CD4-positive, alpha-beta memory T cell (primary cell): ENCODE data around the gene GSX1. TPM values are rescaled to one million over a fixed set of nuclear protein-coding genes. Genes with fewer than 3 reads are reported as not detected.
"Not testable (repeated sequence)": the region's sequence is repeated elsewhere in the genome, so short reads cannot be mapped to it uniquely, and the experiment has no call there.

Experiments used
- CTCF ChIA-PET: fragments of 350-600 bp; sonication (Branson Sonifier 250); formaldehyde crosslinking; loops from one replicate; lab custom pipeline; 2021; ENCODE audit warnings: inconsistent platforms; ENCODE audit not compliant: partially characterized antibody; lab: Charles Lee
- POLR2A ChIA-PET: fragments of 350-600 bp; sonication (Branson Sonifier 250); formaldehyde crosslinking; loops from one replicate; lab custom pipeline; 2021; ENCODE audit not compliant: partially characterized antibody; lab: Charles Lee
- DNase-seq, 5 donors: peaks; one replicate each; pipeline versions ENCODE4 v3.0.0 to v3.0.0-alpha.2; 2020 to 2022; ENCODE audit warnings: mixed read lengths in 1 of 5
- H3K27ac ChIP-seq: one replicate; pipeline ENCODE4 v1.7.0; 2013; ENCODE audit warnings: low read depth, low read length
- H3K27me3 ChIP-seq: 2 replicates; pipeline ENCODE4 v1.7.0; 2013; ENCODE audit warnings: mild to moderate bottlenecking, low read length, moderate library complexity; ENCODE audit not compliant: insufficient read depth
- H3K36me3 ChIP-seq: 2 replicates; pipeline ENCODE4 v1.7.0; 2013; ENCODE audit warnings: mild to moderate bottlenecking, low read length, moderate library complexity; ENCODE audit not compliant: insufficient read depth
- H3K4me1 ChIP-seq: 2 replicates; pipeline ENCODE4 v1.7.0; 2013; ENCODE audit warnings: mild to moderate bottlenecking, low read length, moderate library complexity; ENCODE audit not compliant: insufficient read depth
- H3K4me3 ChIP-seq, 2 donors: one replicate each; pipeline ENCODE4 v1.7.0; 2013; ENCODE audit warnings: low read length in 2 of 2, mild to moderate bottlenecking in 1 of 2
- H3K9me3 ChIP-seq, 2 donors: one replicate each; pipeline ENCODE4 v1.7.0; 2013; ENCODE audit warnings: low read length in 2 of 2, control low read depth in 1 of 2; ENCODE audit not compliant: control insufficient read depth in 1 of 2
- H3K27ac Mint-ChIP-seq, 7 donors: one replicate each; pipeline ENCODE4 v1.8.0; 2020 to 2021; ENCODE audit warnings: mixed read lengths in 7 of 7, mild to moderate bottlenecking in 6 of 7, inconsistent platforms in 3 of 7, moderate library complexity in 3 of 7
- H3K27me3 Mint-ChIP-seq, 2 donors: one replicate each; pipeline ENCODE4 v1.8.0; 2020 to 2021; ENCODE audit warnings: mixed read lengths in 2 of 2
- H3K36me3 Mint-ChIP-seq, 2 donors: one replicate each; pipeline ENCODE4 v1.8.0; 2020 to 2021; ENCODE audit warnings: mixed read lengths in 2 of 2, inconsistent platforms in 1 of 2, mild to moderate bottlenecking in 1 of 2
- H3K4me1 Mint-ChIP-seq, 4 donors: one replicate each; pipeline ENCODE4 v1.8.0; 2020 to 2021; ENCODE audit warnings: mixed read lengths in 4 of 4, mild to moderate bottlenecking in 1 of 4
- H3K4me3 Mint-ChIP-seq, 8 donors: one replicate each; pipeline ENCODE4 v1.8.0; 2020 to 2021; ENCODE audit warnings: mixed read lengths in 8 of 8, mild to moderate bottlenecking in 7 of 8, moderate library complexity in 6 of 8, inconsistent platforms in 3 of 8
- H3K9me3 Mint-ChIP-seq, 8 donors: one replicate each; pipeline ENCODE4 v1.8.0; 2020 to 2021; ENCODE audit warnings: mixed read lengths in 8 of 8, mild to moderate bottlenecking in 5 of 8, inconsistent platforms in 3 of 8, moderate library complexity in 1 of 8
- intact Hi-C: fragments of 100-400 bp; cut with micrococcal nuclease; formaldehyde crosslinking; loops from one replicate; pipeline ENCODE4 v1.15.1; 2023
- polyA plus RNA-seq, 2 donors: library from polyadenylated mRNA; unstranded; fragments of 300-500 nt; fragmentation: Illumina TruSeq; gene quantifications; one replicate each; pipeline ENCODE4 v1.2.3, GENCODE V29; 2021
- total RNA-seq, 2 experiments: library from RNA; stranded (reverse); gene quantifications; one replicate each; pipeline ENCODE4 v1.2.3, GENCODE V29; 2021

The GSX1 gene
- total and polyA plus RNA-seq, 4 experiments from 2014 or later = not detected

DNA sequence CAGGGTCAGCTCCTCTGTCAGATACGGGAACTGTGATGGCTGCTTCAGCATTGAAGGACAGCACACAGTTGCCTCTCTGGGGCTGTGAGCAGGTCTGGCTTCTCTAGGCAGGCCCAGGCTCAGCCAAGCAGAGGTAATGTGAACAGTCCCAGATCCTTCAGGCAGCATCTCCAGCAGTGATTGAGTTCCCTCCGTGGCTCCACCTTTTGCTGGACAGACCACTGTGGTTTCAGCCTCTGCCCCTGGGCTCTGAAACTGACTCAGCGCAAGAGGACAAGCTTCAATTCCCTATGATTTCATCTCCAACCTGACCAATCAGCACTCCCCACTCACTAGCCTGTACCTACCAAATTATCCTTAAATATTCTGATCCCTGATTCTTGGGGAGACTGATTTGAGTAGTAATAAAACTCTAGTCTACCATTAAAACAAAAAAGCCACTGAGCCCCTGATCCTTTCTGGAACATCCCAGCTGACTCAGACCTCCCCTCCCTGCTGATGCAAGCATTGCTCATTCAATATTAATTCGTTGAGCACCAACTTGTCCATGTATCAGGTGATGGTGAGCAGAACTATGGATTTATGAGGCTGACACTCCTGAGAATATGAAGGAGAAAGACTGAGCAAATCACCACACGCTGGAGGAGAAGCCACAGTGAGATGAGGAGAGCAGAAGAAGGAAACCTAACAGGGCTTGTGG is 16.7 kb downstream of the GSX1 start:
- peaks cover 38 to 39% of the 10 kb centered on the region in 2 donors for H3K27me3 Mint-ChIP-seq
- no peaks in the 10 kb centered on the region for H3K9me3 Mint-ChIP-seq
- no peak overlapping the region for H3K4me3 Mint-ChIP-seq
- intact Hi-C loops = no loop called here
- no peak overlapping the region for H3K27ac Mint-ChIP-seq
- no peaks in the 10 kb centered on the region for H3K27me3 ChIP-seq
- no peaks in the 10 kb centered on the region for H3K36me3 Mint-ChIP-seq
- H3K27ac ChIP-seq = no peak overlapping the region
- no peak overlapping the region for H3K4me3 ChIP-seq
- ChIA-PET CTCF (interaction anchor here (1.7 to 3.0 kb wide), 2 partner anchors 17 to 22 kb away, joined by 5 to 10 read pairs; no protein-coding TSS in a partner anchor), POLR2A (no interaction called here)
- no peaks in the 10 kb centered on the region for H3K9me3 ChIP-seq
- no peak for DNase-seq
- no peaks in the 10 kb centered on the region for H3K4me1 Mint-ChIP-seq
- no peaks in the 10 kb centered on the region for H3K4me1 ChIP-seq
- no peaks in the 10 kb centered on the region for H3K36me3 ChIP-seq

GRCh38 chr13:27810009-27810408 is 17.7 kb downstream of the GSX1 start:
- Mint-ChIP-seq H3K27me3 (peaks cover 38 to 41% of the 10 kb centered on the region in 2 donors), H3K9me3 (no peaks in the 10 kb centered on the region), H3K36me3 (no peaks in the 10 kb centered on the region), H3K27ac (no peak overlapping the region), H3K4me3 (no peak overlapping the region), H3K4me1 (no peaks in the 10 kb centered on the region)
- intact Hi-C loops = no loop called here
- Histone ChIP-seq H3K36me3 (no peaks in the 10 kb centered on the region), H3K27me3 (no peaks in the 10 kb centered on the region), H3K9me3 (no peaks in the 10 kb centered on the region), H3K4me3 (no peak overlapping the region), H3K4me1 (no peaks in the 10 kb centered on the region), H3K27ac (no peak overlapping the region)
- ChIA-PET CTCF (interaction anchor here (0.7 to 3.6 kb wide), 2 partner anchors 17 to 19 kb away, joined by 3 to 15 read pairs; no protein-coding TSS in a partner anchor), POLR2A (no interaction called here)
- no peak for DNase-seq

GRCh38 chr13:27810461-27810860 is 18.2 kb downstream of the GSX1 start:
- Histone ChIP-seq H3K36me3 (no peaks in the 10 kb centered on the region), H3K4me1 (no peaks in the 10 kb centered on the region), H3K4me3 (no peak overlapping the region), H3K9me3 (no peaks in the 10 kb centered on the region), H3K27ac (no peak overlapping the region), H3K27me3 (no peaks in the 10 kb centered on the region)
- Mint-ChIP-seq H3K27ac (no peak overlapping the region), H3K9me3 (no peaks in the 10 kb centered on the region), H3K4me3 (no peak overlapping the region), H3K4me1 (no peaks in the 10 kb centered on the region), H3K27me3 (peaks cover 39 to 41% of the 10 kb centered on the region in 2 donors), H3K36me3 (no peaks in the 10 kb centered on the region)
- CTCF ChIA-PET = interaction anchor here (0.7 to 3.6 kb wide), 3 partner anchors 12 to 18 kb away, joined by 3 to 15 read pairs (median 5); no protein-coding TSS in a partner anchor
- intact Hi-C loops = no loop called here
- POLR2A ChIA-PET = no interaction called here
- DNase-seq = no peak

DNA sequence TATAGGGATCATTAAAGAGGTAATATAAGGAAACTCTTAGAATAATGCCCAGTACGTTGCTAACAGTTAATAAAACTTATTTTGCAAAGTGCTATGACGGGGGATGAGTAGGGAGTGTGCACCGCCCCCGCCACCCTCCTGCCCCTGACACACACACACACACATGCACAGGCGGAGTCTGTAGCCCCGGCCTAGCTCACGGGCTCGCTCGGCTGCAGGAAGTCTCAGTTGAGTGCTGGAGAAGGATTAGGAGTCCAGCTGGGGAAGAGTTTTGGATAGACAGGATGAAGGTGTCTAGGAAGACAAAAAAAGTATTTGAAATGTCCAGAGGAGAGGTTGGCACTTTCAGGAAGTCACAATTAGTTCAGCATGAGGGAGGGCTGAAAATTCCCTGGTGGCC is 21.5 kb downstream of the GSX1 start:
- Histone ChIP-seq H3K27ac (no peak overlapping the region), H3K36me3 (no peaks in the 10 kb centered on the region), H3K4me3 (no peak overlapping the region), H3K27me3 (no peaks in the 10 kb centered on the region), H3K9me3 (no peaks in the 10 kb centered on the region), H3K4me1 (no peaks in the 10 kb centered on the region)
- H3K27me3 Mint-ChIP-seq = peaks cover 29 to 32% of the 10 kb centered on the region in 2 donors
- no peaks in the 10 kb centered on the region for H3K4me1 Mint-ChIP-seq
- intact Hi-C loops = no loop called here
- ChIA-PET POLR2A (no interaction called here), CTCF (interaction anchor here (1.0 kb wide), 1 partner anchor 17 kb away, joined by 3 read pairs; no protein-coding TSS in a partner anchor)
- no peaks in the 10 kb centered on the region for H3K9me3 Mint-ChIP-seq
- no peak overlapping the region for H3K4me3 Mint-ChIP-seq
- DNase-seq = no peak
- H3K27ac Mint-ChIP-seq = no peak overlapping the region
- no peaks in the 10 kb centered on the region for H3K36me3 Mint-ChIP-seq

DNA sequence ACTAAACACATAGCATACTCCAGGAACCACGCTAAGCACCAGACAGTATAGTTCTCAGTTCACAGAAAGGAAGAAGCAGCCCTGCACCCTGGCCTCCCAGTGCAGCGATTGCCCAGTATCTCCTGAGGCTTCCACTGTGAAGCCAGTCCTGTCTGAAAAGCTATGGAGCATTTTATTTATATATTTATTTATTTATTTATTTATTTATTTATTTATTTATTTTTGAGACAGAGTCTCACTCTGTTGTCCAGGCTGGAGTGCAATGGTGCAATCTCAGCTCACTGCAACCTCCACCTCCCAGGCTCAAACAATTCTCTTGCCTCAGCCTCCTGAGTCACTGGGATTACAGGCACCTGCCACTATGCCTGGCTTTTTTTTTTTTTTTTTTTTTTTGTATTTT is 25.5 kb downstream of the GSX1 start:
- H3K27ac Mint-ChIP-seq, H3K9me3 Mint-ChIP-seq, DNase-seq, H3K9me3 ChIP-seq, H3K36me3 ChIP-seq, H3K4me3 Mint-ChIP-seq, H3K4me1 Mint-ChIP-seq, H3K4me3 ChIP-seq, H3K27ac ChIP-seq, H3K36me3 Mint-ChIP-seq, intact Hi-C loops, H3K27me3 ChIP-seq, POLR2A ChIA-PET, H3K4me1 ChIP-seq: not testable (repeated sequence)
- CTCF ChIA-PET = interaction anchor here (0.6 to 8.5 kb wide), 5 partner anchors 11 to 1029 kb away, joined by 3 to 104 read pairs (median 3); no protein-coding TSS in a partner anchor
- H3K27me3 Mint-ChIP-seq = peaks cover 33 to 49% of the 10 kb centered on the region in 2 donors

DNA sequence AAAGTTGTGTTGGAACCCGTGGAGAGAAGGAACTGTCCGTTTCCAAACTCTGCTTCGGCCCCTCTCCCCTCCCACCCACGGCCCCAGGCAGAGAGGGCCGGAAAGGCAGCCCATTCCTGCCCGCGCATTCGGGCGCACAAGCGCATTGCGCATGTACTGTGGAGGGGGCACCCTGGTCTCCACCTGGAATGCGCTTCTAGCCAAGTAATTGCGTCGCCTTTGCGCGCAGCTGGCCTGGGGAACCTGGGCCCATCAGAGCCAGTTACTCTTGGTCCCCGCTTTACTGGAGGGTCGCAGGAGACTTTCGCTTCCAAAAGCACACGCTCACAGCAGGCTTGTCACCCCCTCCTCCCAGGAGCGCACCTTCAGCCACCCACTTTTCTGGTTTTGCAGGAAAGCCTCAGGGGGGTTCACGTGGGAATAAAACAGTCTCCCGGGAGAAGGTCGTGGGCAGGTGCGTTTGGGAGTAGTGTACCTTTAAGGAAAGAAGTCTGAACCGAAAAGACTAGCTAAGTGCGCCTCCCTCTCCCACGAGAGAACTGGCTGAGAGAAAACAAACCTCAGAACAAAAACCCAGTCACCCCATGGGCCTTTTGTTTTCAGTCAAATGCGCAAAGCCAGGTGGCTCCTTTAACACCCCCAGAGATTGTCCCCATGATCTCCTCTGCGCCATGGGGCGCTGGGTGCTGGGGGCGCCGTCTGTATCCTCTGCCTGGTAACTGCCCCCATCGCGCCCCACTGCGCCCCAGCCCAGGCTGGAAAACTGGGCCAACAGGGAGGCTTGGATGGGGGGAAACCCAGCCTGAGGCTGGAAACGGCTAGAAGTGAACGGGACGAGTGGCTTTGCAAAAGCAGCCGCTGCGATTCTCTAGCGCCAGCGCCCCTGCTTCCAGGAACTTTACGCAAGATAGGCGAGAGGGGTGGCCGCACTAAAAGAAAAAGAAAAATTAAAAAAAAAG is 28.5 kb downstream of the GSX1 start:
- no peak overlapping the region for H3K4me3 Mint-ChIP-seq
- H3K9me3 Mint-ChIP-seq = peaks cover 0 to 5% (median 0%) of the 10 kb centered on the region in 8 donors
- Histone ChIP-seq H3K36me3 (no peaks in the 10 kb centered on the region), H3K27ac (no peak overlapping the region), H3K4me3 (no peak overlapping the region), H3K27me3 (peaks cover 11% of the 10 kb centered on the region), H3K9me3 (no peaks in the 10 kb centered on the region), H3K4me1 (no peaks in the 10 kb centered on the region)
- ChIA-PET POLR2A (no interaction called here), CTCF (interaction anchor here (1.4 to 8.5 kb wide), 2 partner anchors 8 to 458 kb away, joined by 5 to 104 read pairs; no protein-coding TSS in a partner anchor)
- H3K4me1 Mint-ChIP-seq = peaks cover 0 to 4% (median 0%) of the 10 kb centered on the region in 4 donors
- H3K36me3 Mint-ChIP-seq = no peaks in the 10 kb centered on the region
- no peak overlapping the region for H3K27ac Mint-ChIP-seq
- H3K27me3 Mint-ChIP-seq = peaks cover 40 to 57% of the 10 kb centered on the region in 2 donors
- intact Hi-C loops = no loop called here
- DNase-seq = no peak

GRCh38 chr13:27821566-27821965 is 29.3 kb downstream of the GSX1 start:
- peaks cover 0 to 8% (median 0%) of the 10 kb centered on the region in 4 donors for H3K4me1 Mint-ChIP-seq
- ChIA-PET CTCF (interaction anchor here (1.1 to 8.5 kb wide), 8 partner anchors 7 to 836 kb away, joined by 3 to 104 read pairs (median 5); no protein-coding TSS in a partner anchor), POLR2A (no interaction called here)
- intact Hi-C loops = no loop called here
- H3K36me3 ChIP-seq = no peaks in the 10 kb centered on the region
- H3K27ac ChIP-seq = no peak overlapping the region
- no peak overlapping the region for H3K4me3 ChIP-seq
- peaks cover 0 to 5% (median 0%) of the 10 kb centered on the region in 8 donors for H3K9me3 Mint-ChIP-seq
- no peaks in the 10 kb centered on the region for H3K36me3 Mint-ChIP-seq
- H3K27ac Mint-ChIP-seq = no peak overlapping the region
- peaks cover 13% of the 10 kb centered on the region for H3K27me3 ChIP-seq
- peaks cover 40 to 58% of the 10 kb centered on the region in 2 donors for H3K27me3 Mint-ChIP-seq
- no peak overlapping the region for H3K4me3 Mint-ChIP-seq
- no peak for DNase-seq
- H3K9me3 ChIP-seq = no peaks in the 10 kb centered on the region
- peaks cover 5% of the 10 kb centered on the region for H3K4me1 ChIP-seq
